HCT116 (cell line): ENCODE results near the gene PRKAG2.

Source experiments
- EZH2 ChIP-seq: fragments of 200-600 bp; sonication (generic); IDR thresholded peaks from 2 replicates; pipeline ENCODE4 v1.6.1; 2017; ENCODE audit warnings: antibody characterized with exemption, mixed run types
- EZH2phosphoT487 ChIP-seq: fragments of 200-600 bp; IDR thresholded peaks from 2 replicates; pipeline ENCODE4 v1.6.1; 2018; ENCODE audit warnings: antibody characterized with exemption, borderline replicate concordance
- POLR2A ChIP-seq: IDR thresholded peaks from 2 replicates; pipeline ENCODE4 v1.7.0; 2011; ENCODE audit warnings: borderline replicate concordance; ENCODE audit not compliant: insufficient read depth, insufficient read length; ENCODE audit errors: extremely low read depth
- POLR2AphosphoS5 ChIP-seq: IDR thresholded peaks from 2 replicates; pipeline ENCODE4 v1.6.1; 2011; ENCODE audit warnings: mild to moderate bottlenecking, low read depth, low read length, moderate library complexity
- SIN3A ChIP-seq: IDR thresholded peaks from 2 replicates; pipeline ENCODE4 v1.6.1; 2012; ENCODE audit warnings: low read depth
- SRF ChIP-seq: IDR thresholded peaks from 2 replicates; pipeline ENCODE4 v1.6.1; 2012; ENCODE audit warnings: low read depth
- YY1 ChIP-seq: IDR thresholded peaks from 2 replicates; pipeline ENCODE4 v1.6.1; 2011; ENCODE audit warnings: low read length, low read depth, moderate library complexity, mild to moderate bottlenecking; ENCODE audit not compliant: insufficient replicate concordance; ENCODE audit errors: extremely low read depth
- ZNF274 ChIP-seq: fragments of 200-500 bp; sonication (Bioruptor generic); IDR thresholded peaks from 2 replicates; pipeline ENCODE4 v1.6.1; 2014; ENCODE audit warnings: mild to moderate bottlenecking, low read depth, low read length, inconsistent platforms
- TF ChIP-seq, protein P1 (sequence below), 3 experiments: fragments of 200-600 bp in 1 of 3; sonication (generic) in 1 of 3; IDR thresholded peaks in 2 of 3; conservative IDR thresholded peaks in 1 of 3; 2 replicates each; pipeline ENCODE4 v1.5.1; 2012 to 2017; ENCODE audit warnings: low read depth in 2 of 3, low read length in 2 of 3, antibody characterized with exemption in 1 of 3, borderline replicate concordance in 1 of 3, control low read depth in 1 of 3, mild to moderate bottlenecking in 1 of 3, mixed read lengths in 1 of 3, mixed run types in 1 of 3, moderate library complexity in 1 of 3; ENCODE audit not compliant: insufficient read depth in 1 of 3
- TF ChIP-seq, protein P2 (sequence below): IDR thresholded peaks from 2 replicates; pipeline ENCODE4 v1.6.1; 2012; ENCODE audit warnings: low read depth

- no peak for TF ChIP-seq POLR2A
- TF ChIP-seq ZNF274 = no peak
- TF ChIP-seq POLR2AphosphoS5 = no peak
- TF ChIP-seq, protein P1, sequence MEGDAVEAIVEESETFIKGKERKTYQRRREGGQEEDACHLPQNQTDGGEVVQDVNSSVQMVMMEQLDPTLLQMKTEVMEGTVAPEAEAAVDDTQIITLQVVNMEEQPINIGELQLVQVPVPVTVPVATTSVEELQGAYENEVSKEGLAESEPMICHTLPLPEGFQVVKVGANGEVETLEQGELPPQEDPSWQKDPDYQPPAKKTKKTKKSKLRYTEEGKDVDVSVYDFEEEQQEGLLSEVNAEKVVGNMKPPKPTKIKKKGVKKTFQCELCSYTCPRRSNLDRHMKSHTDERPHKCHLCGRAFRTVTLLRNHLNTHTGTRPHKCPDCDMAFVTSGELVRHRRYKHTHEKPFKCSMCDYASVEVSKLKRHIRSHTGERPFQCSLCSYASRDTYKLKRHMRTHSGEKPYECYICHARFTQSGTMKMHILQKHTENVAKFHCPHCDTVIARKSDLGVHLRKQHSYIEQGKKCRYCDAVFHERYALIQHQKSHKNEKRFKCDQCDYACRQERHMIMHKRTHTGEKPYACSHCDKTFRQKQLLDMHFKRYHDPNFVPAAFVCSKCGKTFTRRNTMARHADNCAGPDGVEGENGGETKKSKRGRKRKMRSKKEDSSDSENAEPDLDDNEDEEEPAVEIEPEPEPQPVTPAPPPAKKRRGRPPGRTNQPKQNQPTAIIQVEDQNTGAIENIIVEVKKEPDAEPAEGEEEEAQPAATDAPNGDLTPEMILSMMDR (IDR thresholded peaks at IDR 0.05 in 2 of 3, conservative IDR thresholded peaks at IDR 0.05 in 1 of 3; ENCODE audit: borderline replicate concordance in 1 of 3, insufficient read depth in 1 of 3, low read depth in 2 of 3, low read length in 2 of 3) = no peak
- TF ChIP-seq EZH2 = no peak
- no peak for TF ChIP-seq SRF
- TF ChIP-seq, protein P2, sequence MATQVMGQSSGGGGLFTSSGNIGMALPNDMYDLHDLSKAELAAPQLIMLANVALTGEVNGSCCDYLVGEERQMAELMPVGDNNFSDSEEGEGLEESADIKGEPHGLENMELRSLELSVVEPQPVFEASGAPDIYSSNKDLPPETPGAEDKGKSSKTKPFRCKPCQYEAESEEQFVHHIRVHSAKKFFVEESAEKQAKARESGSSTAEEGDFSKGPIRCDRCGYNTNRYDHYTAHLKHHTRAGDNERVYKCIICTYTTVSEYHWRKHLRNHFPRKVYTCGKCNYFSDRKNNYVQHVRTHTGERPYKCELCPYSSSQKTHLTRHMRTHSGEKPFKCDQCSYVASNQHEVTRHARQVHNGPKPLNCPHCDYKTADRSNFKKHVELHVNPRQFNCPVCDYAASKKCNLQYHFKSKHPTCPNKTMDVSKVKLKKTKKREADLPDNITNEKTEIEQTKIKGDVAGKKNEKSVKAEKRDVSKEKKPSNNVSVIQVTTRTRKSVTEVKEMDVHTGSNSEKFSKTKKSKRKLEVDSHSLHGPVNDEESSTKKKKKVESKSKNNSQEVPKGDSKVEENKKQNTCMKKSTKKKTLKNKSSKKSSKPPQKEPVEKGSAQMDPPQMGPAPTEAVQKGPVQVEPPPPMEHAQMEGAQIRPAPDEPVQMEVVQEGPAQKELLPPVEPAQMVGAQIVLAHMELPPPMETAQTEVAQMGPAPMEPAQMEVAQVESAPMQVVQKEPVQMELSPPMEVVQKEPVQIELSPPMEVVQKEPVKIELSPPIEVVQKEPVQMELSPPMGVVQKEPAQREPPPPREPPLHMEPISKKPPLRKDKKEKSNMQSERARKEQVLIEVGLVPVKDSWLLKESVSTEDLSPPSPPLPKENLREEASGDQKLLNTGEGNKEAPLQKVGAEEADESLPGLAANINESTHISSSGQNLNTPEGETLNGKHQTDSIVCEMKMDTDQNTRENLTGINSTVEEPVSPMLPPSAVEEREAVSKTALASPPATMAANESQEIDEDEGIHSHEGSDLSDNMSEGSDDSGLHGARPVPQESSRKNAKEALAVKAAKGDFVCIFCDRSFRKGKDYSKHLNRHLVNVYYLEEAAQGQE = no peak
- TF ChIP-seq EZH2phosphoT487 = no peak
- TF ChIP-seq YY1 = no peak
- TF ChIP-seq SIN3A = no peak
These were observed 60.2 kb downstream of the PRKAG2 start for GRCh38 chr7:151816562-151817314.
